Progenitor cell of endocrine pancreas (in vitro differentiated cells): ENCODE measurements around the gene RBFOX1. TPM values are rescaled to one million over a fixed set of nuclear protein-coding genes. Genes with fewer than 3 reads are reported as not detected.

ENCODE experiments used
- DNase-seq: peaks from one replicate; pipeline ENCODE4 v3.0.0; 2021; ENCODE audit warnings: low spot score; ENCODE audit not compliant: unreplicated experiment
- H3K27ac Mint-ChIP-seq: 2 replicates; pipeline ENCODE4 v1.8.0; 2021; ENCODE audit warnings: mild to moderate bottlenecking, moderate library complexity, mixed read lengths
- H3K27me3 Mint-ChIP-seq: 2 replicates; pipeline ENCODE4 v1.8.0; 2021; ENCODE audit warnings: mixed read lengths
- H3K36me3 Mint-ChIP-seq: 2 replicates; pipeline ENCODE4 v1.8.0; 2022; ENCODE audit warnings: mixed read lengths; ENCODE audit not compliant: insufficient read depth
- H3K4me1 Mint-ChIP-seq: 2 replicates; pipeline ENCODE4 v1.8.0; 2021; ENCODE audit warnings: low read depth, mixed read lengths
- H3K4me3 Mint-ChIP-seq: 2 replicates; pipeline ENCODE4 v1.8.0; 2021; ENCODE audit warnings: low read depth, mild to moderate bottlenecking, moderate library complexity, mixed read lengths
- H3K9me3 Mint-ChIP-seq: 2 replicates; pipeline ENCODE4 v1.8.0; 2021; ENCODE audit warnings: low read depth, mixed read lengths
- total RNA-seq: library from RNA; stranded (reverse); gene quantifications from 2 replicates; pipeline ENCODE4 v1.2.1, GENCODE V29; 2021
- TF ChIP-seq, protein P1 (sequence below): fragments of 200-600 bp; sonication (generic); IDR thresholded peaks from one replicate; pipeline ENCODE4 v1.5.0; 2021; ENCODE audit warnings: antibody characterized with exemption, mild to moderate bottlenecking; ENCODE audit not compliant: unreplicated experiment

Gene RBFOX1
- total RNA-seq, 1 donor from 2014 or later, result 0.29 TPM

DNA sequence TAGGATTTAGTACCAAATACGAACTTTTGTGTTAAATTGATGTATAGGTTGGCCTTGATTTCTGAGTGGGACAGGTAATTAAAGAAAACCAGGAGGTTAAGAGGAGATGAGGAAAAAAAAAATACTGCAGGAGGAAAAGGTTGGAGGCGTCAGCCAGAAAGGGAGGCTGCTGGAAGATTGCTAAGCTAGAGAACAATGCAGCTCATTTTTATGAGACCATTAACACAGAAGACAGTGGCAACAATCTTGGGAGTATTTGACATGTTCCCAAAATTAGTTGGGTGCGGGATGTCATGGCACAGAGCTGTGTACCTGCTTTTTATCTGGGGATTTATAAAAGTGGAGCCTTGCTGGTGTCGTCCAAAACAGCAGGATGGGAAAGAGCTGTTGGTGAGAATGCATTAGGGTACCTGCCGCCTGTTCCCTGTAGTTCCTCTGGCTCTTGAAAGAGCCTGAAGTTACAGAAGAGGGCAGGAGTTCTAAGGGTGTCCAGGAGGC is 229.3 kb downstream of the RBFOX1 start:
- Mint-ChIP-seq H3K9me3 (no peaks in the 10 kb centered on the region), H3K27me3 (peaks cover 13% of the 10 kb centered on the region), H3K4me3 (no peak overlapping the region), H3K27ac (no peak overlapping the region), H3K4me1 (no peaks in the 10 kb centered on the region), H3K36me3 (no peaks in the 10 kb centered on the region)
- DNase-seq, result no peak
- TF ChIP-seq, protein P1, sequence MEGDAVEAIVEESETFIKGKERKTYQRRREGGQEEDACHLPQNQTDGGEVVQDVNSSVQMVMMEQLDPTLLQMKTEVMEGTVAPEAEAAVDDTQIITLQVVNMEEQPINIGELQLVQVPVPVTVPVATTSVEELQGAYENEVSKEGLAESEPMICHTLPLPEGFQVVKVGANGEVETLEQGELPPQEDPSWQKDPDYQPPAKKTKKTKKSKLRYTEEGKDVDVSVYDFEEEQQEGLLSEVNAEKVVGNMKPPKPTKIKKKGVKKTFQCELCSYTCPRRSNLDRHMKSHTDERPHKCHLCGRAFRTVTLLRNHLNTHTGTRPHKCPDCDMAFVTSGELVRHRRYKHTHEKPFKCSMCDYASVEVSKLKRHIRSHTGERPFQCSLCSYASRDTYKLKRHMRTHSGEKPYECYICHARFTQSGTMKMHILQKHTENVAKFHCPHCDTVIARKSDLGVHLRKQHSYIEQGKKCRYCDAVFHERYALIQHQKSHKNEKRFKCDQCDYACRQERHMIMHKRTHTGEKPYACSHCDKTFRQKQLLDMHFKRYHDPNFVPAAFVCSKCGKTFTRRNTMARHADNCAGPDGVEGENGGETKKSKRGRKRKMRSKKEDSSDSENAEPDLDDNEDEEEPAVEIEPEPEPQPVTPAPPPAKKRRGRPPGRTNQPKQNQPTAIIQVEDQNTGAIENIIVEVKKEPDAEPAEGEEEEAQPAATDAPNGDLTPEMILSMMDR, result no peak

GRCh38 chr16:7566360-7566759 is 233.7 kb downstream of the RBFOX1 start:
- no peak overlapping the region for H3K4me3 Mint-ChIP-seq

GRCh38 chr16:7571366-7571765 is 238.7 kb downstream of the RBFOX1 start:
- H3K4me3 Mint-ChIP-seq, result no peak overlapping the region
- H3K9me3 Mint-ChIP-seq, result no peaks in the 10 kb centered on the region
- H3K4me1 Mint-ChIP-seq, result no peaks in the 10 kb centered on the region
- TF ChIP-seq, protein P1, result no peak
- no peak for DNase-seq
- H3K36me3 Mint-ChIP-seq, result no peaks in the 10 kb centered on the region
- H3K27ac Mint-ChIP-seq, result no peak overlapping the region
- no peaks in the 10 kb centered on the region for H3K27me3 Mint-ChIP-seq

More at GRCh38 chr16:7566360-7566759, 233.7 kb downstream of the RBFOX1 start:
- H3K27ac Mint-ChIP-seq, result no peak overlapping the region
- H3K9me3 Mint-ChIP-seq, result no peaks in the 10 kb centered on the region
- H3K27me3 Mint-ChIP-seq, result peaks cover 13% of the 10 kb centered on the region
- DNase-seq, result no peak
- TF ChIP-seq, protein P1, result no peak
- no peaks in the 10 kb centered on the region for H3K4me1 Mint-ChIP-seq
- H3K36me3 Mint-ChIP-seq, result no peaks in the 10 kb centered on the region

DNA sequence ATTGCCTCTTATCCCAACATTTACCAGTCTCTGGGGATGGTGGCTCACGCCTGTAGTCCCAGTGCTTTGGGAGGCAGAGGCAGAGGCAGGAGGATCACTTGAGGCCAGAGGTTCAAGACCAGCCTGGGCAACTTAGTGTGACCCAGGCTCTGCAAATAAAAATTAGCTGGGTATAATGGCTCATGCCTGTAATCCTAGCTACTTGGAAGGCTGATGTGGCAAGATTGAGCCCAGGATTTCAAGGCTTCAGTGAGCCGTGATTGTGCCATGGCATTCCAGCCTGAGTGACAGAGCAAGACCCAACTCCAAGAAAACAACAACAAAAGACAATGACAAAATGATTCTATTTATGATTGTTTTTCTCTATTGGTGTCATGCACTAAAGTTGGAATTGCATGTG is 244.9 kb downstream of the RBFOX1 start:
- no peaks in the 10 kb centered on the region for H3K4me1 Mint-ChIP-seq
- TF ChIP-seq, protein P1, result no peak
- H3K4me3 Mint-ChIP-seq, result no peak overlapping the region
- no peaks in the 10 kb centered on the region for H3K9me3 Mint-ChIP-seq
- DNase-seq, result no peak
- H3K27me3 Mint-ChIP-seq, result peaks cover 4% of the 10 kb centered on the region
- H3K36me3 Mint-ChIP-seq, result no peaks in the 10 kb centered on the region
- no peak overlapping the region for H3K27ac Mint-ChIP-seq

DNA sequence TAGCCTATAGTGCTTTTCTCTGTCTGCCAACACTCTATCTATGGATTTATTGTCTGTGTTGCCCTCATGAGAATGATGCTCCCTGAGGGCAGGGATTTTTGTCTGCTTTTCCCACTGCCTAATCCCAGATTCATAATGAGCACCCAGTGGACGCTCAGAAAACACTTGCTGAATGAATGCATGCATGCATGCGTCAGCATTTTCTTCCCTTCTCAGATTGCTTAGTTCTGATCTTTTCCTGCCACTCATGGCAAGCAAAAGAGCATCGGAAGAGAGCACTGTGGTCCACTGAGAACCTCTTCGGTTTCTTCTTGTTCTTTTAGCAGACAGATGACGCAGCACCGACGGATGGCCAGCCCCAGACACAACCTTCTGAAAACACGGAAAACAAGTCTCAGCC is 246.8 kb downstream of the RBFOX1 start:
- no peak for DNase-seq
- TF ChIP-seq, protein P1, result no peak
- Mint-ChIP-seq H3K9me3 (no peaks in the 10 kb centered on the region), H3K4me1 (no peaks in the 10 kb centered on the region), H3K27ac (no peak overlapping the region), H3K36me3 (no peaks in the 10 kb centered on the region), H3K27me3 (peaks cover 4% of the 10 kb centered on the region), H3K4me3 (no peak overlapping the region)
